HEK293 (cell line): ENCODE results near the gene HSD17B14.

Experiments used
- CTCF ChIP-seq: fragments of 450-650 bp; formaldehyde crosslinking; IDR thresholded peaks from 2 replicates; pipeline ENCODE4 v1.5.1; 2016; ENCODE audit warnings: missing biosample characterization, missing genetic modification characterization
- ZNF768 ChIP-seq: fragments of 450-650 bp; formaldehyde crosslinking; IDR thresholded peaks from 2 replicates; pipeline ENCODE4 v1.5.1; 2018; ENCODE audit warnings: missing biosample characterization, mild to moderate bottlenecking, missing genetic modification characterization

- TF ChIP-seq ZNF768 (tag by site-specific recombination), result no peak
- TF ChIP-seq CTCF (tag by site-specific recombination), result no peak
Measured at GRCh38 chr19:48810151-48810550, 26.1 kb downstream of the HSD17B14 start.
